Measurements from ENCODE around the gene RGL3. TPM values are rescaled to one million over a fixed set of nuclear protein-coding genes. Genes with fewer than 3 reads are reported as not detected.
A peak's percentile ranks its signal among the peaks of the same experiment; 100 is the strongest.

Gene RGL3
- total and polyA plus RNA-seq, 9 of the 15 experiments (the other 6 are each of a cell fraction or from before 2014, with no cell fraction given), result 0.12 to 0.61 (median 0.32) TPM; not detected in 4

- TF ChIP-seq RAD21 (CRISPR knock-in tag; conservative IDR thresholded peaks at IDR 0.05 in 1 of 2, IDR thresholded peaks at IDR 0.05 in 1 of 2) (peak; percentile 56 to 83), ZNF668 (CRISPR knock-in tag; IDR thresholded peaks at IDR 0.05) (no peak), ZBTB7A (IDR thresholded peaks at IDR 0.05; ENCODE audit: borderline replicate concordance, control insufficient read depth, low read depth, low read length) (peak; percentile 81), SREBF1 (IDR thresholded peaks at IDR 0.05; ENCODE audit: borderline replicate concordance, low read depth, low read length) (no peak), ETV1 (tag; conservative IDR thresholded peaks at IDR 0.05; ENCODE audit: low read depth) (peak; percentile 9; the same call in 1 of the 2 replicates), NR1H2 (CRISPR knock-in tag; IDR thresholded peaks at IDR 0.05) (no peak), PYGO2 (tag; IDR thresholded peaks at IDR 0.05) (no peak), ZNF407 (IDR thresholded peaks at IDR 0.05; ENCODE audit: low read depth) (no peak), THRAP3 (IDR thresholded peaks at IDR 0.05; ENCODE audit: borderline replicate concordance) (peak; percentile 58; the same call in 1 of the 2 replicates), MEF2A (IDR thresholded peaks at IDR 0.05; ENCODE audit: control insufficient read depth, low read depth, low read length) (no peak), ZNF655 (CRISPR knock-in tag; IDR thresholded peaks at IDR 0.05) (no peak), ZSCAN32 (CRISPR knock-in tag; IDR thresholded peaks at IDR 0.05) (no peak), FOXJ2 (tag; IDR thresholded peaks at IDR 0.05) (no peak), ILK (tag; IDR thresholded peaks at IDR 0.05; ENCODE audit: borderline replicate concordance, low read depth) (no peak), ERF (CRISPR knock-in tag; IDR thresholded peaks at IDR 0.05) (no peak), CHCHD3 (CRISPR knock-in tag; IDR thresholded peaks at IDR 0.05) (no peak), ZNF354B (CRISPR knock-in tag; IDR thresholded peaks at IDR 0.05) (no peak), CBX3 (IDR thresholded peaks at IDR 0.05; ENCODE audit: borderline replicate concordance in 1 of 2, low read length in 2 of 2) (peak in 1 of 2 experiments; percentile 47; a peak in 1 of 3 replicates), L3MBTL2 (IDR thresholded peaks at IDR 0.05) (peak; percentile 88)
Observed at GRCh38 chr19:11382898-11383705, 36.0 kb downstream of the RGL3 start (continued).
